GM19043 (cell line): ENCODE results near the gene OCA2.

Experiments used
- ATAC-seq: cut with Tn5 transposase; IDR thresholded peaks from one replicate; pipeline ENCODE4 v1.9.1; 2021; ENCODE audit warnings: low read depth; ENCODE audit not compliant: unreplicated experiment

OCA2 gene

DNA sequence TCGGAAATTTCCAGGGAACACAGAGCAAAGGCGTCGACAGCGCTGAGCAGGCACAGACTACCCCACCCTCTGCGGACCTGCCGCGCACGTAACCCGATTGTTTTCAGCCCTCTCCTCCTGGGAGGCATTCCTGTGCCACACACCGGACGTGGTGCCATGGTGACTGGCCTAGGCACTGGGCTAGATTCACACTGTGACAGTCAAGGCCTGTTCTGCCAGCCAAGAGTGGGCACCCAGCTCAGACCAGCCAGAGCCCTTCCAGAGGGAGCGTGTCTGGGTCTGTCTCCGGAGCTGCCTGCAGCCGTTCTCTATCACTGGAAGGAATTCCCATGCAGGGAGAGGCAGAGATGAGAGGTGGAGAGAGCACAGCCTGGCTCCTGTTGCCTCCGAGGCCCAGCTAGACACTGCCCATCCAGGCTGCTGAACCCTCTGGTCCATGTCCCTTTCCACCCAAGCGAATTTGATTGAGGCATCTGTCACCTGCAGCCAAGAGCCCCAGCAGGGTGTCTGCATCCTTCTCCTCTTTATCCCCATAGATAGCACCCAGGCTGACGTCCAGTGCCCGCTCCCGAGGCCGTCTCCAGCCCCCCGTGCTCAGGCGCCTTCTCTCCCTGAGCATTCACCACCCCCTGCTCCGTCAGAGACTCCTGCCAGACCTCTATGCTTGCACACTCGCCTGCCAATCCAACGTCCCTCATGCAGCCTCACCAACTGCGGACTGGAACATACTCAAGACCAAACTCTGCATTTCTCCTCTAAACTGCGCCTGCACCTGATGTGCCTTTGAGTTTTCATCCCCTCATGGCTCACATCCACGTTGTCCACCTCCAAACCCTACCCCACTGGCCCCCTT lies 267.5 kb downstream of the OCA2 start:
- ATAC-seq: no peak

DNA sequence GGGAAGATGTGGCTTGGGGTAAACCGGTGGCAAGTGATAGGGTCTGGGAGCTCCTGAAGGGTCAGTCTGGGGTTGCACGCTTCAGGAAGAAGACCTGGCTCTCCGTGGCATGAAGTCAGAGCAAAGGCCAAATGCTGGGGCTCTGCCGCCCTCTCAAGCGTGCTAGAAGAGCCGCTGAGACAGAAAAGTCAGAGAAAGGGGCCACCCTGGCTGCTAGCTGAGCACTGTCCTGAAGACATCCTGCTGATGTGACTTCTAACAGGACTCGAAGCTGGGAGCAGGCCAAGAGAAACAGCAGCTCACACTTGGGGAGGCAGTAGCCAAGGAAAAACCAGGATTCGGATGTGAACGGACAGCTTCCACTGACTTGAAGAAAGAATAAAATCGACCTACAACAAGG lies 270.4 kb downstream of the OCA2 start:
- no peak for ATAC-seq

DNA sequence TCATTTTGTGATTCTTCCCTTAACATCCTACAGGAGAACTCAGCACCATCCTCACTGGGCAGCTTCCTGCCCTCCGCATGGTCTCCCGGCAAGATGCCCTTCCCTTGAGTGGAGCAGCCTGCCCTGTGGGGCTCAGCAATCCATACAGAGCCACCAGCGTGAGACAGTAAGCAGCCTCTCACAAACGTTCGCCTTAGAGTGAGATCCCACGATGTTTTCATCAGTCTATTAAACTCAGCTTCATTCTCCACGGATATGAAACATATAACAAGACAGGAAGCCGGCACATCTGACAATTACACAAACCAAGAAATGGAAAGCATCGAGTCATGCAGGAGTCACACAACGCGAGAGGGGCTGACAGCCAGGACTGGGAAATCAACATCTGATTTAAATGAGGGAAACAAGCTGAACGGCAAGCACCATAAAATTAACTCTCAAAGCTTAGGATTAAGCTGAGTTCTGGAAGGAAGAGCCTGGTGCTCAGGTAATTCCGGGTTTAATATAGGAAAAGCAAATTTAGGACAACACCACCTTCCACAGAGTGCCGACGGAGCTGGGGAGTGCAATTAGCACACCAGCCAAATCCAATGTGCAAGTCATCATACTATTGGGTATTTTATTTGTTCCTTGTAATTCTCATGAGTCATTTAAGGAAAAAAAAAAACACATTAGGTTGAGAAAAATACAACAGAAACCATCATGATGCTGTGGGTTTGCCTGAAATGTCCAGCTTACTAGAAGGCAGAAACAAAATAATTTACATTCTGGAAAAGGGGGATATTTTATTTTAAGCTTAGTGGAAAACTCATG lies 272.0 kb downstream of the OCA2 start:
- ATAC-seq: no peak

DNA sequence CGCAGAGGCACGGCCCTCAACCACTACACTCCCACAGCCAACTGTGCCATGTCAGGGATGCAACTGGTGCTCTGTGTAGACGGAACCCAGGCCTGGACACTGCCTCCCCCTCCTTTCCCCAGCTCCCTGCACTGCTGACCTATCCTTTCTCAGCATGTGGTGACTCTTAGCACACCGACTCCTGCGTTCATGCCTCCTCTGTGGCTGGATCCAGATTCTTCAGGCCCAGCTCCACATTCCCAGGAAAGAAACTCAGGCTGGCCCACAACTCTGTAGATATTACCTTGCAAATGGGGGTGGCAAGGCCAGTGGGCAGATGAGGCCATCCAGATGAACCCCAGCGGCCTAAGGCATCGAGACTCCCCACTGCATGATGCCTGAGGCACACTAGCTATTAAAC lies 272.7 kb downstream of the OCA2 start:
- ATAC-seq: no peak

DNA sequence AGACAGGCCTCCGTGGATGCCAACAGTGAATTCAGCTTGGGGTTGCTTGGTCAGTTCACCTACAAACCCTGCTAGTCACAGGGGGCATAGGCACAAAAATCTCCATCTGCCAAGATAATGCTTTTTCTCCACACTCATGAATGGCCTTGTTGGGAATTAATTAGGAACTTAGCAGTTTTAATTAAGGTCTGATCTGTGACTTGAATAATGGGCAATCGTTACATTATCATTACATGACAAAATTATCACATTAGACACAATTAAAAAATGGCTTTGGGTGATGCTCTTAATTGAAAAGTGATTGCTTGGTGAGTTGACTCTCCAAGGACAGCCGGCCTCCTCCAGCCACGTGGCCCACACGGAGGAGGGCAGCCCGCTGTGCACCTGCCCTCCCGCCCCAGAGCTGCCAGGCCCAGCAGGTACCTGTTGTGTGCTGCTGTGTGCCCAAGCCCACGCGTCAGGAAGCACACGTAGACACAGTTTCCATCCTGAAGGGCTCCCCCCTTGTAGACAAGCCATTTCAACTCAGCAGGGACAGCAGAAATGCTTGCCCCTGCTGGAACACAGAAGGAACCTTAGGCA lies 274.2 kb downstream of the OCA2 start:
- no peak for ATAC-seq

DNA sequence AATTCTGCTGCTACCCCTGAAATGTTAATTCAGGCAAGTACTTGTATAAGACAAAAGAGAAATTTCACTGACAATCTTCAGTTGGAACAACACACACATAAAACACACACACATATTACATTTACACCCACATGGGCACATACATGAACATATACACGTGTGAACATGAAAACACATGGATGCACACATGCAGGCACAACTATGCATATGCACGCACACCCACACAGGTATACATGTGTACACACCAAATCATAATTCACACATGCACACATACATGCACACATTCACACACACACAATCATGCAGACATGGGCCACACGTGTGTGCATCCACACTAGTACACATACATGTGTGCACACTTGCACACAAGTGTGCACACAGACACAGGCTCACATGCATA lies 277.8 kb downstream of the OCA2 start:
- ATAC-seq: no peak

DNA sequence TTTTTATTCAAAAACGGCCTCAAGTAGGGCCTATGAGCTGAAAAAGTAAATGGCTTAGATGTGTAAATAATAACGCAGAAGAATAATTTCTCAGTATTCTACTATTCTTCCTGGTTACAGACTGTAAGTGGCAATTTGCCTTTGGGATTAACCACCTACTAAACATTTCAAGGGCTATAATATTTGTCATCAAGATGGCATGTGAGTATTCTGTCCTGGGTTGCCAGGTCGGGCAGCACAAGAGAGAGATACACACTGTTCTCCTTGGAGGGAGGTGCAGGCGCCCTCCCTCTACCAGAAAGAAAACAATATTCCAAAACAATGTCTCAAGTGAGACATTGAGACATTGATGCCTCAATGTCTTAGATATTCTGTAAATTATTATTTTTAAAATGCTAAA lies 278.4 kb downstream of the OCA2 start:
- no peak for ATAC-seq

DNA sequence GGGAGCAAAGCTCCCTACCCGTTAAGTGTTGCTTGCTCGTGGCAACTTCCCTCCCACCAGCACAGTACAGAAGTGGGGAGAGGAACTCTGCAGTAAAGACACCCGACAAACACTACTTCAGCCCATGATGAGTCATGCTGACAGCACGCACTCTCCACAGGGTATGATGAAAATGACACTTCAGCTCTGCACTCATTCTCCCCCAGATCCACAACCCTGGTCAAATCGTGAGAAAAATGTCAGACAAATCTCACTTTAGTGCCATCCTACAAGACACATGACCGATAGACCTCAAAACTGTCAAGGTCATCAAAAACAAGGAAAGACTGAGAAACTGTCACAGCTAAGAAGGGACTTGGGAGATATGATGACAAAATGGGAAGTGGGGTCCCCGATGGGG lies 278.9 kb downstream of the OCA2 start:
- ATAC-seq: no peak

DNA sequence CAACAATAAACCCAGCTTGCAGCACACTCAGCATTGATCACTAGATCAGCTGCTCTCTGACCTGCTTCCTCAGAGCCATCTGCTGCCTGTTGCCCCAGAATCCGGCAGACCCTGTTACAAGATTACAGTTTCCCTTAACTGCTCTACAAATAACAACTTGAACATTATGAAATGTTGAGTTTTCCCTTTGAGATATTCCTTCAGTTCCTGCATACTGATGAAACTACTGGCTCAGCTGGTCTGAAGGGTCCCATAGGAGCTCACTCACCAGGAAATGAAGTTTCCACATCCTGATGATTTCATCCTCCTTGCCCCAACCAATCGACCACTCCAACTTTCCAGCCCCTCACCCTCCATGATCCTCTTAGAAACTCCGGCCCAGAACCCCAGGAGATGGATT lies 281.9 kb downstream of the OCA2 start:
- ATAC-seq: no peak

DNA sequence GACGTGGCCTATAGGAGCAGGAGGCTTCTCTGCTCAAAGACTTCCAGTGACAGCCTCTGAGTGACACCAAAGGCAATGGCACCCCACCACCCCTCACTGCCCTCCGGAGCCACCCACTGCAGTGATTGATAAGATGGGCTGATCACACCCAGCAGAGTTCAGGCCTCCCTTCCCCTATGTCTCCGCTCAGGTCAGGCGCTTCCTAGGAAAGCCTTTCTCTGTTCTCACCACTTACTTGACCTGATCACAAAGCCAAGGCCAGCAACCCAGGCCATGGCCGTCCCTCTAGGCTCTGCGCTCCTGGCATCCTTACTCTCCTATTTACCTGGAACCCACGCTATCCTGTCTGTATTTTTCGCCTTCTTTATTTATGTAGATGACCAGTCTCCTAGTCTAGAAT lies 282.3 kb downstream of the OCA2 start:
- no peak for ATAC-seq

DNA sequence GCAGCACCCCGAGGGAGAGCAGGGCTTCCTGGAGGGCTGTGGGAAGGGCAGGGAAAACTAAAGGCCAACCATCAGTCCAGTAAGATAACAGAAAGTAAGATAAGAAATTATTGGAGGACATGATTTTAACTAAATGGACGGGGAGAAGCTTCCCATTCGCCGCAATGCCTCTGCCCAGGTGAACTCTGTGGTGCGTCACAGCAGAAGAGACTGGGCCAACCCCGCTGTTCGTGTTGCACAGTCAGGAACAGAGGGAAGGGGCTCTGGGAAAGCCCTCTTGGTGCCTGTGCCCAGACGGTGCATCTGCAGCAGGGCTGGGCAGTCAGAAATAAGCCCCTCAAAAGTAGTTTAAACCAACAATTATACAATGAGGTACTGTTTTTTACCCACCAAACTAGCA lies 284.1 kb downstream of the OCA2 start:
- ATAC-seq: no peak

DNA sequence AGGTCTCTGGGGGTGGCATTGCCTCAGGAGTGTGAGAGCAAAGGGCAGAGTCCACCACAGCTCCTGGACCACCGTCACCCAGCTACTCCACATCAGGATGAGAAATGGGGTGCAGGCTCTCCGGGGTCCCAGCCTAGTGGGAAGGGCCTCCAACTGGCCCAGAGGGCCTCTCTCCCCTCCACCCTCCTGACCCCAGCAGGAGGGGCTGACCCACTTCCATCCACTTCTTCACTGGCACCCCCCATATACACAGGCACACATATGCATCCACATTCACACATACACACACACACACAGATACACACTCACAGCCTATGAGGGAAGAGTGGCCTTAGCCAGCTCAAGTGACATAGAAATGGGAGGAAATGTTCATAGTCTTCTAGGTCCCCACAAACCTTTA lies 286.0 kb downstream of the OCA2 start:
- ATAC-seq: no peak

DNA sequence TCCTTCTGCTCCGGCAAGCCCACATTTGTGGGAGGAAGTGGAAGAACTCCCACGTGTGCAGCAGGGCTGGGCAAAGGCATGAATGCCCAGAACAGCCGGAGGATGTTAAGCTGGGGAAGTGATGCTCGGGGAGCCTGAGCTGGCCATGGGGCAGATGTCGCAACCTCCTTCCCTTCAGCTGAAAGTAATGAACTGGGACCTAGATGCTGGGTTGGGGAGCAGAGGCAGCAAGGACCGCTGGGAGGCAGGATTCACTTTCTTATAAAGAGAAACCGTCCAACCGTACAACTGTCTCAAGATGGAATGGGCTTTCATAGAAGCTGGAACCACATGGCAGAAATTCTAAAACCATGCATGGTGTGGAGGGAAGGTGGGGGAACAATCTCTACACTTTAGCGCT lies 290.9 kb downstream of the OCA2 start:
- no peak for ATAC-seq

DNA sequence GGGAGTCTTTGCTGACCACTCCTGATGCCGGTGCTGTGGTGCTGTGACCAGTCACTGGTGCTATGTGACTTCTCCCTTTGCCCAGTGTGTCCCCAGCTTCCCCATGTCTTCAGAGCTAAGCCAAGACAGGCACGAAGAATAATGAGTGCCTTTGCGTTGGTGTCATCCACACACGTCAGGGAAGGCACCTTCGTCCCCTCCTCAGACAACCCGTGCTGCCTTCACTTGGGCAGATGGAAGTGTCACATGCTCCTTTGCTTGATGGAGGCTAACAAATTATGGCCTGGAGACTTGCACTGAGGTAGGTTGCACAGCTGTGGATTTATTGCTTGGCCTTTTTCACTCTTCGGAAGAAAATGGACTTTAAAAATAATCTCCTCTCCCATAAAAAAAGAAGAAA lies 291.8 kb downstream of the OCA2 start:
- ATAC-seq: no peak

DNA sequence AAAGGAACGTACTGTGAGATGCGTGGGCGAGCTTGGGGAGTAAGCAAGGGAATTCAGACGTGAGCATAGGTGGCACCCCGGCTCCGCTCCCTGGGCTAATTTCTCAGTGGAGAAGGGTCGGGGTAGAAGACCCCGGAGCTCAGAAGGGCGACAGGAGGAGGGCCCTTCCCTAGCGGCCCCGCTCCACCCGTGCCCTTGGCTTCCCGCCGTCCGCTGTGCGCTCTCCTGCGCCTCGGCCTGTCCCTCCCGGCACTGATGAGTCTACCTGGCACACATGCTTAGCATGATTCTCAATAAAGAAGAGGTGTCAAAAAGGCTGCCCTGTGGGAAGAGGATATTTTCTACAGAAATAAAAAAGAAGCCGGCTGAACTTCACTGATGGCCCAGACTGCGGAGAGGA lies 292.7 kb downstream of the OCA2 start:
- ATAC-seq: no peak

DNA sequence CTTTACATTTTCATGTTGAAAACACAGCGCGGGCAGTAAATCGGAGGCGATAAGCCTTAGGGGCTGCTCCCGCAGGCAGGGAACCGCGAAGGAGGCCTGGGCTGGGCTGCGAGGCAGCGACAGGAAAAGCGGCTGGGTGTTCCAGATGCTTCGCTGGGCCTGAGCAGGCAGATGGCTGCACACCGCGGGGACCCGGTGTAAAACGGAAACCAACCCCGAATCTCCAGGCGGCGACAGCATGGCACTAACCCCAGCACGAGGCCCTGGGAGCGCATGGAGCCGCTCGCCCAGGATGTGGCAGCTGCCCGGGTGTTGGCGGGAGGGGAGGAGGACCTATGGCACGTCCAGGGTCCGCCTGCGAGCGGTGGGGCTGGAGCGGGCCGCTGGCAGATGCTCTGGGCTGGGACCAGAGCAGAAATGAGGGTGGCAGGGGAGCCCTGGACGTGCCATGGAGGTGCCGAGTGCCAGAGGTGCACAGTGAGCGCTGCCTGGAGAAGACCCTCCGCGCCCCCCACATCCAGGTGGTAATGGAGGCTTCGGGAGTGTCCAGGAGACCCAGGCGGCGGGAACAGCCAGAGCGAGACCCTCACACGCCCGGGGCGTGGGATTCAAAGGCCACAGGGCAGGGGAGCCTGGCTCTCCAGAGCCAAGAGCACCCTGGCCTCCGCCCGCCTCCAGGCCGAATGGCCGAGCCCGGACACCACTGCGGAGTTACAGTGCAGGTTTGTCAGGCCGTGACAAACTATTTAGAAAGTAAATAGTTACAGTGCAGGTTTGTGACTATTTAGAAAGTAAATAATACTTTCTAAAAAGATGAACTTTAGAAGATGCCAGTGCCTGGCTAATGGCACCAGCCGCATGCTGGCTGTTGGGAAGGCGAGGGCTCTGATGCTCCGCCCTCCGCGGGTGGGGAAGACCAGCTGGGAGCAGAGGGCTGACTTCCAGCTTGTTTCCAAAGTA lies 293.6 kb downstream of the OCA2 start:
- no peak for ATAC-seq

DNA sequence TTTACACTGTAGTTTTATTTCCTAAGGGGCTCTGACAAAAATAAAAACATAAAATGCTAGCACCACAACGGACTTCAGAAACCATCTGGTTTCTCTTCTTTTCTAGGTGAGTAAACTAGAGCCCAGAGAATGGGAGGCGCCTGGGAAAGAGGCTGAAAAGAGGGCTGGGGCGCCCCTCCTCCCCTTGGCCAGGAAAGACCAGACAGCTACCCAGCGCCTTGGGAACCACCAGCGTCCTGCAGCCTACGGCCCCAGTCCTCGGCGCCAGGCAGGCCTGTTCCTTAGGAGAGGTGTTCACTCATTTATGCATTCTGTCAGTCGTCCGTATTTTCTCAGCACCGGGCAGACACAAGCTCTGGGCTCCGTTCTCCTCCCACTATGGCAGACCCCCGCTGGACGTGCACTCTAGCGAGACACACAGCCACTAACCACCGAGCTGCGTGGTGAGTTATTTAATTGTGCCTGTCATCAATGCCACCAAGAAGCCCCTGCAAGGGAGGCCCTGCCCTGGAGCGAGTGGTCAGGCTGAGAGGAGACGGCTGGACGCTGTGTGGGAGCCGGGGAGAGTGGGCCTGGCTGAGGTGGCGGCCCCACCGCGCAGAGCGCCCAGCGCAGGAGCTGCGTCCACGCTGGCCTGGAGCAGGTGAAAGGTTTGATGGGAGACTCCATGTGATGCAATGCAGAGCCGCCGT lies 294.4 kb downstream of the OCA2 start:
- no peak for ATAC-seq

DNA sequence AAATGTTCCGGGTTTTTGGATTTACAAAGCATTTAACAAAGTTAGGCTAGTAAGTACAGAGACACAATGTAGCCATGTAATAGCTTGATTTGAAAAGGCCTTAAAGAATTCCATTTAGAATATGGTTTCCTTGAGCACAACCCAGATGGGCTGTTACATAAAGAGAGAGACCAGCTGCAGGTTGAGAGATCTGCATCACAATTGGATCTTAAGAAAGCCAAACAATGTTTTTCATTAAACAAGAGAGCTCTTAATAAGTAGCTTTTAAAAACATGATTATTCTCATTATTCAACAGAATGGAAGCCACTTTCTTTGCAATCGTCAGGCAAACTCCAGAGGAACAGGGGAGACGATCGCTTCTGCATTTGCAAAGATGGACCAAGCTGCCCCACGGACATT lies 300.3 kb downstream of the OCA2 start:
- ATAC-seq: no peak

DNA sequence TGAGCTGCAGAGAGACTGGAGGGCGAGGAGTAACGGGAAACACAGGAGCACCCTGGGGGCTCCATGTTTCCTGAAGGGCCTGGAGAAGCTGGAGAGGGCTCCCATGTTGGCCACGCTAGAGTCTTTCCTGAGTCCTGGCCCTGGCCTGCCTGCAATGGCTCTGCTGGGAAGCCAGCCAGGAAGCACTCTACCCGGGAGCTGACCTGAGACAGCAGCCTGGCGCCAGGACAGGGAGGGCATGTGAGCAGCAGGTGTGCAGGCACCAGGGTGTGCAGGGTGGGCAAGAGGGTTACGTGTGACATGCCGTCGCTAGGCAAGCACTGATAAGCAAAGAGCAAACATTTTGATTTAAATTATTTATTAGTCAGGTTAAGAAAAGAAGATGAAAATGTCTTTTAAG lies 301.4 kb downstream of the OCA2 start:
- ATAC-seq: no peak
